ENCODE results near the gene ACBD4. TPM values are rescaled to one million over a fixed set of nuclear protein-coding genes. Genes with fewer than 3 reads are reported as not detected.

The ACBD4 gene
- total and polyA plus RNA-seq, 10 of the 15 experiments (the other 5 are each of a cell fraction or from before 2014, with no cell fraction given) = 0.20 to 13.8 (median 6.9) TPM

GRCh38 chr17:45161288-45162024 lies 26.0 kb downstream of the ACBD4 start, which contains the start of gene HEXIM2 (continued):
- peak; percentile 51; the same call in 1 of the 2 replicates for TF ChIP-seq RELB (IDR thresholded peaks at IDR 0.05; ENCODE audit: low read depth)
- peak; percentile 95 for TF ChIP-seq POLR2A (IDR thresholded peaks at IDR 0.05; ENCODE audit: low read depth, low read length)
- 0 out of 2 replicates have a peak, but pooled peaks have one; percentile 5 for TF ChIP-seq MTA2 (IDR thresholded peaks at IDR 0.05; ENCODE audit: low read depth)
- TF ChIP-seq CTCF (IDR thresholded peaks at IDR 0.05 in 2 of 3, conservative IDR thresholded peaks at IDR 0.05 in 1 of 3; ENCODE audit: control insufficient read depth in 2 of 3, extremely low read depth in 1 of 3, insufficient read depth in 1 of 3, low read depth in 3 of 3, low read length in 3 of 3) = no peak
- TF ChIP-seq POLR2AphosphoS2 (IDR thresholded peaks at IDR 0.05; ENCODE audit: low read depth, low read length) = peak; percentile 88
- no peak for TF ChIP-seq BMI1 (IDR thresholded peaks at IDR 0.05; ENCODE audit: borderline replicate concordance)
- peak; percentile 92 for TF ChIP-seq PBX3 (IDR thresholded peaks at IDR 0.05; ENCODE audit: insufficient replicate concordance, low read depth, low read length)
- TF ChIP-seq IKZF2 (IDR thresholded peaks at IDR 0.05) = 0 out of 4 replicates have a peak, but pooled peaks of 1 of the 2 experiments have one; percentile 25
- no peak for TF ChIP-seq ASH2L (IDR thresholded peaks at IDR 0.05; ENCODE audit: borderline replicate concordance, low read depth)
- TF ChIP-seq NFYA (IDR thresholded peaks at IDR 0.05; ENCODE audit: borderline replicate concordance, low read depth, low read length) = peak; percentile 53
- TF ChIP-seq BRCA1 (IDR thresholded peaks at IDR 0.05; ENCODE audit: low read depth, low read length) = no peak
- TF ChIP-seq TCF7 (IDR thresholded peaks at IDR 0.05; ENCODE audit: borderline replicate concordance) = peak; percentile 63
- TF ChIP-seq FOXM1 (IDR thresholded peaks at IDR 0.05; ENCODE audit: low read depth, low read length) = no peak
- TF ChIP-seq NR2F1 (conservative IDR thresholded peaks at IDR 0.05) = peak; percentile 43; the same call in 1 of the 2 replicates
- TF ChIP-seq CREM (IDR thresholded peaks at IDR 0.05; ENCODE audit: low read depth) = peak; percentile 94
- TF ChIP-seq EZH2 (IDR thresholded peaks at IDR 0.05; ENCODE audit: borderline replicate concordance, control insufficient read depth, low read depth, low read length) = no peak
- no peak for TF ChIP-seq ATF3 (IDR thresholded peaks at IDR 0.05; ENCODE audit: borderline replicate concordance, extremely low read depth, low read depth, low read length)
- TF ChIP-seq WRNIP1 (IDR thresholded peaks at IDR 0.05; ENCODE audit: borderline replicate concordance, low read depth, low read length) = no peak
- TF ChIP-seq USF2 (IDR thresholded peaks at IDR 0.05; ENCODE audit: borderline replicate concordance, low read depth, low read length) = no peak
- TF ChIP-seq TARDBP (IDR thresholded peaks at IDR 0.05; ENCODE audit: borderline replicate concordance) = peak; percentile 78
- TF ChIP-seq HDGF (IDR thresholded peaks at IDR 0.05) = peak; percentile 76
- TF ChIP-seq PML (IDR thresholded peaks at IDR 0.05; ENCODE audit: low read length) = peak; percentile 96
- peak; percentile 53; the same call in 1 of the 2 replicates for TF ChIP-seq SIN3A (IDR thresholded peaks at IDR 0.05; ENCODE audit: low read depth, low read length)

Data from GM12878 (cell line).